AG08395 (cell line): ENCODE measurements around the gene PIK3C2G.

ENCODE experiments used
- DNase-seq: peaks from one replicate; pipeline ENCODE4 v3.0.0; 2012; ENCODE audit warnings: mixed read lengths, low spot score

The PIK3C2G gene

DNA sequence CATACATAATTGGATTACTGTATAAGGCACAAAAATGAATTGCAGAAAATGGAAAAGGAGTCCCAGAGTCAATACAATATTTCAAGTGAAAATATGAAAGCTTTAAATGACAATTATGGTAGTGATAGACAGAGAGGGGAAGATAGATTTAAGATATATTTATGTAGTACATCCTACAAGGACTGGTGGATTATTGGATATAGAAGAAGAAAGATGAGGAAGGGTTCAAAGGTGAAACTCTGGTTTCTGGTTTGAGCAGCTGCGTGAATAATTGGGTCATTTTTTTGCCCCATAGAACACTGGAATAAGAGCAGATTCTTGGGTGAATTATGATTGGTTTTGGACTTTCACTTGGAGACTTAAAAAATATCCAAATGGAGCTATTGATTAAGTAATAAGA lies 19.4 kb downstream of the PIK3C2G start:
- no peak for DNase-seq

- no peak for DNase-seq
Observed at GRCh38 chr12:18281941-18282340, 20.6 kb downstream of the PIK3C2G start.

DNA sequence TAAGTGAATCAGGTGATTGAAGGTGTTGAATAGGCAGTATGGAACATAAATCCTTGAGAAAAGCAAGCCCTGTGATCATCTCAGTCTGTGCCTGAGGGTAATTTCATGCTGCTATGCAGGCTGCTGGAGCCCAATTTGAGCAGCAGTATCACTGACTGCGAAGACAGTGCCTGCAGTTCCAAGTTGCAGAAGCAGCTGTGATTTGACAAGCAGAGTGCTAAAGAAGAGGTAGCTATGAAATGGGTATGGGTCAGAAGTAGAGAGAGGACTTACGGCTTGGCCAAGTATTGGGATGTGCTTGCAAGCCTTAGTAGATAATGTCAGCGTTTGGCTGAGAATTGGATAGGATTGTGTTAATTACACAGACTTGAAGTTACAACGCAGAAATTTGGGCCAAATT lies 22.5 kb downstream of the PIK3C2G start:
- no peak for DNase-seq

DNA sequence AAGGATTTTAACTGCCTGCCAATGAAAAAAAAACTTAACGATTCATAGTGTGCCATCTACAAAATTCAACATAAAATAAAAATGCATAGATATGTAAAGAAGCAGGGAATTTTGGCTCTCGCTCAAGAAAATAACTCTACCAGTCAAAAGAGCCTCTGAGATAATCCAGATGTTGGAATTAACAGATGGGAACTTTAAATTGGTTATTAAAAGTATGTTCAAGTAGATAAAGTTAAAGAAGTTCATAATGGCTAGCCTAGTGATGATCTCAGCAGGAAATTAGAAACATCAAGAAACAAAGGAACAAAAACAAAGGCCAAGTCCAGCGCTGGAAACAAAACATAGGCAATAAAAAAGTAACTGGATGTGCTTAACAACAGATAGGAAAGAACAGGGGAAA lies 23.1 kb downstream of the PIK3C2G start:
- DNase-seq, result no peak

DNA sequence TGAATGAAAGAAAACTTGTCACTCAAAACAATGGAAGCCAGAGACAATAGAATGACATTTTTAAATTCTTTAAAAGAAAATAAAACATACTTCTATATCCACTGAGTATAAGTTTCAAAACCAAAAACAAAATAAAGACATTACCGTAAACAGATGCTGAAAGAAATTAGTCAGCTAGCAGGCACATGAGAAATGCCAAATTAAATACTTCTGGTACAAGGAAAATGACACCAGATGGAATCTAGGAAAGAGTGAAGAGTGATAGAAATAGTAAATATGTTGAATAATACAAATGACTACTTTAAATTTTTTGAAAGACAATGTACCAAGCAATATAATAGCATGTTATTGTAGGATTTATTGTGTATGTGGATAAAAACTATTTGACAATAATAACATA lies 23.8 kb downstream of the PIK3C2G start:
- DNase-seq, result no peak

DNA sequence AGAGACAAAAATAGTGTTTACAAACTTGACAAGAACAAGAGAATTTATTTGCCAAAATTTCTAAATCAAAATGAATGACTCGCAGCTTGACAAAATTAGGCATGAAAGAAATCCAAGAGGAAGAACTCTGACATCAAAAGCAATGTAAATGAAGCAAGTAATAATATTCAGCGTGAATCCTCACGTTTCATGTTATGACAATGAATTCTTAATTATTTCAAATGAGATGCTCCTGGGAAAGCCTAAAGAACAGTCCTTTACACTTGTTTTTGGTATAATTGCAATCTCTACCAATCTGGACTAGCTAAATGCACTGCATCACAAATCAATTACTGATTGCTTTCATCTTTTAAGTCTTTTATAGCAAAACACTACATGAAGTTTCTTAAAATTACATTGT lies 29.1 kb downstream of the PIK3C2G start:
- no peak for DNase-seq

DNA sequence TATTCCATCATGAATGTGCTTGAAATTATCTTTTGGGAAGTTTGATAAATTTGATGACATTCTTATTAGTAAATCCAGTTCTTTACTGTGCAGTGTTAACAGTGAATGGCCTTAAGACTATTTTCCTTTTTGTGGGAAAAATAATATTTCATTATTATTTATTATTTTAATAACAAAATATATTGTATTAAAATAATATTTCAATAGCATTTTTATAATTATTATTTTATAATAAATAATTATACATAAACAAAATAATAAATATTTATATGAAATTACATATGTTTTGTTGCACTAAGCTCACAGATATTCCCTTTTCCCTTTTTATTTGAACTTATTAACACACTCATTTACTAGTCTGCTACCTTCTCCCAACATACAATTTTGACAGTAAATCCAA lies 33.6 kb downstream of the PIK3C2G start:
- DNase-seq, result no peak

GRCh38 chr12:18296201-18296908 lies 35.0 kb downstream of the PIK3C2G start:
- no peak for DNase-seq

DNA sequence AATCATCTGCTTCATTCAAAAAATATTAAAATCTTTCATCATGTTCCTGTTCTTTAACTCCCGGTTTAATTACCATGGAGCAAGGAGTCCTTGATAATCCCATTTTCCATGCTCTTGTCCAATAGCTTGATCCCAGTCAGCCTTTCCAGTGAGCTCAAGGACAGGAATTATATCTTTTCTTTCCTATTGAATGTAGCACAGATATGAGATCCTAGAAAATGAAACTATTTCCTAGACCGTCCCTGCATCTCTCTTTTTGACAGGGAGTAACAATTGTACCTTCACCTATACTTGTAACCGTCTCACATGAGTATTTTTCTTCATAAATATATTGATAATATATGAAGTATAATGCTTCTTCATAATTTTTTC lies 35.6 kb downstream of the PIK3C2G start:
- DNase-seq, result no peak

- DNase-seq, result no peak
Observed at GRCh38 chr12:18297902-18298301, 36.6 kb downstream of the PIK3C2G start.

DNA sequence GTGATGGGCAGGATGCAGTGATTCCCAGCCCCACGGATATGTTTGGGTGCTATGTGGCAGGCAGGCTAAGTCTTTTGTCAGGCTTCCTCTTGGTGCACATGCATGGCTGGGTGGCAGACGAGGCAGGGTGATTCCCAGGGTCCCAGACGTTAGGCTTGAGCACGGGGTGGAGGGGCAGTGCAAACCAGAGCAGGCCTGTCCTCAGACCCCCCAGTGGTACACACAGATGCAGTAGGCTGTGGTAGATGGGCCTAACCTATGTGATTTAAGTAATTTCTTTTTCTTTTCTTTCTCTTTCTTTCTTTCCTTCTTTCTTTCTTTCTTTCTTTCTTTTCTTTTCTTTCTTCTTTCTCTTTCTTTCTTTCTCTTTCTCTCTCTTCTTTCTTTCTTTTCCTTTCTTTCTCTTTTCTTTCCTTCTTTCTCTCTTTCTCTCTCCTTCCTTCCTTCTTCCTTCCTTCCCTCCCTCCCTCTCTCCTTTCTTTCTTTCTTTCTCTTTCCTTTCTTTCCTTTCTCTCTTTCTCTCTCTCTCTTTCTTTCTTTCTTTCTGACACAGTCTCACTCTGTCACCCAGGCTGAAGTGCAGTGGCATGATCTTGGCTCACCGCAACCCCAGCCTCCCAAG lies 41.6 kb downstream of the PIK3C2G start:
- no peak for DNase-seq

DNA sequence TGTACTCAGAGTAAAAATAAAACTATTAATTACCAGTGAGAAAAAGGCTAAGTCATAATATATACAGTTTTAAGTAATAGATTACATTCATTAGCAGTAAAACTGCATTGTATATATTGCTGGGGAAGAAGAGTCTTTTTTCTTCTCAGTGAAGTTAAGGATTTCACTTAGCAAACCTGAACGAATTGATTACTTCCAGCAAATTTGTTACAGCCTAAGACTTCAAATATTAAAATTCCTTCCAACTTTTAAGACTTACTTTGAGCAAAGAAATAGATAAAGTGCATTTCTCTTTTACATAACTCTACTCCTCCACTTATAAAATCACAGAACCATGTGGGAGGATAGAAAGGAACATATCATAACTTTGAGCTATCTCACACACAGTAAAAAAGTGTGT lies 43.3 kb downstream of the PIK3C2G start:
- no peak for DNase-seq

DNA sequence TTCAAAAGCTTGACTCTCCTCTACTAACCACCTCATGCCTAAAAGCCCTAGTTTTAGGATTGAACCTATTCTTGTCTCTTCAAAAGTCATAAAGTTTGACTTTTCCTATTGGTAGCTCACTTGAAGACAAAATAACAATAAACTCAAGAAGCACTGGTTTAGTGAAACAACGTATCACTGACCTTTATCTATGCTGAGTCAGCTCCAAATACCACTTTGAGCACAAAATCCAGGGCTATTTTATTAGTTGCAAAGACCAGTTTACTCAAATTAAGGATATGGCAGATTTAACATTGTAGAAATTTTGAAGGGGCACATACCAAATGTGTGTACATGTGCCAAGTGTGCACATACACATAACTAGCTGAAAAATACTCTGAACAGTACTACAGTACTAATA lies 45.0 kb downstream of the PIK3C2G start:
- no peak for DNase-seq

DNA sequence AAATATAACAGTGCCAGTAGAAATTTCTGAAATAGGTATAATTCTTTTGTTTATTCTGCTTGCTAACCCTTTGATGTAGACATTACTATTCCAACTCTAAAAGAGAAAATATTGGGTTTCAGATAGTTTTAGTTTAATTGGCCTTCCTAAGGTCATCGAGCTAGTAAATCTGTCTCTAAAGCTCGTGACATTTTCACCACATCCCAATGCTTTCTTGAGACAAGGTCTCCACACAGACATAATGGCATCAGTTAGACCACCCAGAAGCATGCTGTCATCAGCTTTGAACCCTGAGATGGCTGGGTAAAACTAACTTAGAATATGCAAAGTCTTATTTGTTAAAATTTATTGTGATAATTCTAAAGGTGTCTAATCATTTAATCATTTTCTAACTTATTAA lies 52.0 kb downstream of the PIK3C2G start:
- DNase-seq, result no peak

- DNase-seq, result peak; percentile 53
Observed at GRCh38 chr12:18320036-18320617, 58.8 kb downstream of the PIK3C2G start.

DNA sequence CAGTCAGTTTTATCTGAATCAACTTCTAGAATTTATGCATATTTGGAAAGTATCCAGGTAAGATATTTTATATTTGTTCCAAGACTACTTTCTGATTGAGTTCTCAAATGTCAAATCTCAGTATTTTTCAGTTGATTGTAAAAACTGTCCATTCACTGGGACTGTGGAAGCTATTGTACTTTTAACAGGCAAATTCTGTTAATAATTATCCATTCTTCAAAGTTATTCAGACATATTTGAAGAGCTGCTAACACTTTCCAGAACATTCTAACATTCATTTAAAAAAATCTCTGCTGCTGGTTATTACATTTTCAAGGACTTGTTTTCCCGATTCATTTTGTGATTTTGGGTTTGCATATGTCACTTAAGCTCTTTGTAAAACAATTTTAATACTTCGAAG lies 59.7 kb downstream of the PIK3C2G start:
- no peak for DNase-seq

- peak; percentile 44 for DNase-seq
Observed at GRCh38 chr12:18323159-18323558, 61.8 kb downstream of the PIK3C2G start.

DNA sequence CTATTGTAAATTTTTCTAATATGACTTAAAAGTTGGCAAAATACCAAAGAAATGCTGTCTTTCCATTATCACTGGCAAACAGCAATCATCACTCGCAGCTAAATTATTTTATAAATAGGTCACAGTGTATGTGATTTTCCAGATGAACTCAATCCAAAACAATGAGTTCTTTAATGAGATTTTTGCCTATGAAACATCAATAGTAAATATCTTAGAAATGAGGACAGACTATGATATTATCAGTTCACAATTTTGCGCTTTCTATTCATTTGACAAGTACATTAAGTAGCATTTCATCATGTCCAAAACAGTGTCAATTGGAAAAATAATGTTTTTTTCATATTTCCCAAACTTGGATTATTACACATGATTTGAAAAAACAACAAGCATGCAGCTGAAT lies 65.7 kb downstream of the PIK3C2G start:
- no peak for DNase-seq

- DNase-seq, result no peak
Observed at GRCh38 chr12:18332173-18332572, 70.9 kb downstream of the PIK3C2G start.

DNA sequence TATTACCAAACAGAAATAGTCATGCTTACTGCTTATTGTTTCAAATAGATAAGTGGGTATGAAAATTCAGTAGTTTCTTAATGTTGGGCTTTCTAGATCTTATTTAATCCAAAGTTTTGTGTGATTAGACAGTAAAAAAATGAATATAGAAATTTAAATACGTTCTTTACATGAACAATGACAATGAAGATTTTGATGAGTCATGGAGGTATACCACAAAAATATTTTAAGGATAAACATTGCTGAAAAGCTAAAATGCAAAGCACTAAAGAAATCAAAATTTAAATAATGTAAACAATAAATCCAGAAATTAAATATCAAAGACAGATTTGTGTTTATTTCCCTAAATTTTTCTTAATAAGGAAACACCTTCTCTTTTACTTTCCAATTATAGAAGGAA lies 78.3 kb downstream of the PIK3C2G start:
- DNase-seq, result no peak

- no peak for DNase-seq
Observed at GRCh38 chr12:18340186-18340585, 78.9 kb downstream of the PIK3C2G start.

- peak; percentile 2 for DNase-seq
Observed at GRCh38 chr12:18340786-18341185, 79.5 kb downstream of the PIK3C2G start.

DNA sequence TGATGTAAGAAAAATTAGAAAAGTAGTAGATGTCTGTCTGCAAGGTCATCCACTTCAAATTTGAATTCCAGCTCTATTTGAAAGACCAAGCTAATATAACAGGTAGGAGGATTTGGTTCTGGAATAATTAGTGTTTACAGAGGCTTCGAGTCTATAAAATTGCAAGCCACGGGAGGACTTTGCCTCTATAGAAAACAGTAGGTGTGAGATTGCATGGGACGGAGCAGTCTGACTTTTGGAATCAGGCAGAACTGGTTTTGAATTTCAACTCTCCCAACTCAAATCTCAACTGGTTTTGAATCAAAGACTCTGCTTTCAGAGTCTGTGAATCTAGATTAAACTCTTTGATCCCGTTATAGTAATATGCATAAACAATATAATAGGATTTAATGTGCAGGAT lies 82.4 kb downstream of the PIK3C2G start:
- DNase-seq, result no peak
